Prostate gland (tissue), 2 donors: Measurements from ENCODE around the gene GPR26. TPM values are rescaled to one million over a fixed set of nuclear protein-coding genes. Genes with fewer than 3 reads are reported as not detected.

Experiments used
- DNase-seq: peaks from one replicate; pipeline ENCODE4 v3.0.0-alpha.2; 2019; ENCODE audit warnings: low spot score
- H3K27ac ChIP-seq, 2 donors: fragments of 200-600 bp; sonication (generic); 2 replicates each; pipeline ENCODE4 v1.5.1; 2017 to 2019
- H3K27me3 ChIP-seq: fragments of 200-600 bp; sonication (generic); replicated peaks from 2 replicates; pipeline ENCODE4 v1.5.1; 2019; ENCODE audit not compliant: insufficient read depth
- H3K36me3 ChIP-seq, 2 donors: fragments of 200-600 bp; sonication (generic); 1 replicate in 1 of 2; 2 replicates in 1 of 2; pipeline versions ENCODE4 v1.5.1 to v1.8.1; 2017 to 2019
- H3K4me1 ChIP-seq: fragments of 200-600 bp; sonication (generic); replicated peaks from 2 replicates; pipeline ENCODE4 v1.5.1; 2019
- H3K4me3 ChIP-seq, 2 donors: fragments of 200-600 bp; sonication (generic); 2 replicates each; pipeline ENCODE4 v1.5.1; 2017 to 2019
- H3K9me3 ChIP-seq: fragments of 200-600 bp; sonication (generic); 2 replicates; pipeline ENCODE4 v1.5.1; 2017
- CTCF ChIP-seq, 4 experiments: fragments of 200-600 bp in 2 of 4; fragments of 450-650 bp in 2 of 4; sonication (generic) in 2 of 4; IDR thresholded peaks; 1 replicate in 3 of 4; 2 replicates in 1 of 4; pipeline ENCODE4 v1.5.1; 2016 to 2019; ENCODE audit warnings: antibody characterized with exemption in 4 of 4, mild to moderate bottlenecking in 2 of 4, moderate library complexity in 2 of 4
- POLR2A ChIP-seq: fragments of 450-650 bp; IDR thresholded peaks from one replicate; pipeline ENCODE4 v1.6.1; 2016; ENCODE audit warnings: antibody characterized with exemption, mild to moderate bottlenecking
- POLR2AphosphoS5 ChIP-seq: sonication (generic); formaldehyde crosslinking; IDR thresholded peaks from one replicate; pipeline ENCODE4 v1.6.1; 2017; ENCODE audit warnings: antibody characterized with exemption
- WGBS: methylation state at CpG from one replicate; pipeline ENCODE4 v1.1.5; 2018; 5-methylcytosine and 5-hydroxymethylcytosine counted together
- intact Hi-C: fragments of 100-400 bp; cut with DNase I; formaldehyde crosslinking; loops from one replicate; pipeline ENCODE4 v1.14.2; 2022
- total RNA-seq, 2 donors: library from RNA; depleted of rRNA; stranded (reverse); fragments of >200 nt; gene quantifications; one replicate each; pipeline ENCODE4 v1.1.0, GENCODE V29; 2016

The GPR26 gene
- total RNA-seq, 2 donors from 2014 or later: 0.23 TPM; not detected in 1

DNA sequence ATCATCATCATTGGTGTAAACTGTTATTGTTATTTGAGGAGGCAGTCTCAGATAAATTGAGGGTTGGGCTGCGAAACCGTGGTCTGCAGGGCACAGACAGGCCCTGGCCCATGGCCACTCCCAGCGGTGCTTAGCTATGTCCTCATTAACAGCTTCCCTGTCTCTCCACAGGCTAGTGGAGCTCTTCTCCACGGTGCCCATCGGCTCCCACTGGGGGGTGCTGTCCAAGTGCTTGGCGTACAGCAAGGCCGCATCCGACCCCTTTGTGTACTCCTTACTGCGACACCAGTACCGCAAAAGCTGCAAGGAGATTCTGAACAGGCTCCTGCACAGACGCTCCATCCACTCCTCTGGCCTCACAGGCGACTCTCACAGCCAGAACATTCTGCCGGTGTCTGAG, 21.6 kb downstream of the GPR26 start:
- H3K27ac ChIP-seq: no peak overlapping the region
- no peaks in the 10 kb centered on the region for H3K4me1 ChIP-seq
- no peaks in the 10 kb centered on the region for H3K36me3 ChIP-seq
- no peaks in the 10 kb centered on the region for H3K27me3 ChIP-seq
- WGBS: 40% methylated on average over 13 of the region's 13 CpGs
- H3K4me3 ChIP-seq: no peak overlapping the region
- no peaks in the 10 kb centered on the region for H3K9me3 ChIP-seq
- intact Hi-C loops: no loop called here
- TF ChIP-seq POLR2AphosphoS5 (no peak), POLR2A (no peak), CTCF (IDR thresholded peaks at IDR 0.05) (no peak)
- no peak for DNase-seq

DNA sequence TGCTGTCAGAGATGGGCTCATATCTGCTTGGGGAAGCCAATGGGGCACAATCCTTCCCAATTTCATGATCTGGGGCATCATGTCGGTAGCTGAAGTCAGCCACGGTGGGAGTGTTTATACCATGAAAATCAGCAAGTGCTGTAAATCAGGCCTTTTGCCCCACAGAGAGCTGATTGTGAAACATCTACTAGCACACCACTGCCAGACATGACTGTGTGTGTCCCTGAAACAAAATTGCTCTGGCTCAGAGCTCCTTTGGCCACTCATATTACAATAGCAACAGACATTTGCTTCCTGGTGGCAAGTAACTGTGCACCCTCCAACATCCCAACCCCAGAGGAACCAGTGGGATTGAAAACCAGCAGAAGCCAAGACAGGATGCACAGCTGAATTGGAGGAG, 23.7 kb downstream of the GPR26 start:
- DNase-seq: no peak
- H3K27ac ChIP-seq: no peak overlapping the region
- no peaks in the 10 kb centered on the region for H3K4me1 ChIP-seq
- no peaks in the 10 kb centered on the region for H3K27me3 ChIP-seq
- 85% methylated on average over 2 of the region's 2 CpGs for WGBS
- intact Hi-C loops: no loop called here
- no peaks in the 10 kb centered on the region for H3K9me3 ChIP-seq
- no peak for TF ChIP-seq POLR2A
- TF ChIP-seq POLR2AphosphoS5: no peak
- TF ChIP-seq CTCF (IDR thresholded peaks at IDR 0.05): no peak
- H3K36me3 ChIP-seq: no peaks in the 10 kb centered on the region
- no peak overlapping the region for H3K4me3 ChIP-seq

DNA sequence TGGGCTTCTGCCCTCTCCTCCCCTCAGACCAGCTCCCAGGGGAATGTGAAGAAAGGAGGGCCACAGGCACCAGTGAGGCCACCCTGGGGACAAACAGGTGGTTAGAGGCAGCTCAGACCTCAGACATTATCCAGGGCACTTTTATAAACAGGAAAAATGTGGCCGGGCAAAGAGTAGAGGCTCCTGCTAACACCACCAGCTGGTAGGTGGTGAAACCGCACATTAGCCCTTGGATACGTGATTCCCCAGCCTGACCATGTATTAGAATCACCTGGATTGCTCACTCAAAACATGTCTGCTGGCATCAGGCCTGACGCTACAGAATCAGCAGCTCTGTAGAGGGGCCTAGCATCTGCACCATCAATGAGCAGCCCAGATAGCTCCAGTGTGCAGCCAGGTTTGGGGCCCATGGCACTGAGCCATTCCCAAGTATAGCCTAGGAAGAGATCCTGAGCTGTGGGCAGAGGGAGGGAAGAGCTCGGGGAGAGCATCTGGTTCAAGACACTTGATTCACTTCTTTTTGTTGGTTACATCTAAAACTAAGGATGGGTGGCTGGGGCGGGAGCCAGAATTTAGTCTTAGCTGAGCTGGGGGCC, 37.1 kb downstream of the GPR26 start:
- no peaks in the 10 kb centered on the region for H3K4me1 ChIP-seq
- intact Hi-C loops: no loop called here
- DNase-seq: no peak

DNA sequence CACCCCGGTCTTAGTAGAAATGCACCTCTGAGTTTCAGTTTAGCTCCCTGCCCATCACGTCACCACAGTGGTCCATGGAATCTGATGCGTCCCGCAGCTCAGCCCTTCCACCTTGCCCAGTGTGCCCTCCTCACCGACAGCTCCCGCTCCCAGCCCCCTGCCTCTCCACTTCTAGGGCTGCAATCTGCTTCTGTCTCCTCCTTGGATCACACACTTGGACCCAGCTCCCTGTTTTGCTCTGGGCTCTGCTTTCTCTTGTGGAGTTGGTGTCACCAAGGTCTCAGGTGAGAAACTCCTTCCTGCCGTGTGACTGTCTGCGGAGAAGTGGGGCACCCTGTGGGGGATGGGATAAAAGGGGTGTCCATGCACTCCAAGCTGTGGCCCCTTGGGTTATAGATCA, 37.9 kb downstream of the GPR26 start:
- no peak overlapping the region for H3K4me3 ChIP-seq
- no peaks in the 10 kb centered on the region for H3K36me3 ChIP-seq
- DNase-seq: no peak
- no peak for TF ChIP-seq POLR2A
- TF ChIP-seq POLR2AphosphoS5: no peak
- no peak for TF ChIP-seq CTCF (IDR thresholded peaks at IDR 0.05)
- no peaks in the 10 kb centered on the region for H3K9me3 ChIP-seq
- no peak overlapping the region for H3K27ac ChIP-seq
- peaks cover 7% of the 10 kb centered on the region for H3K27me3 ChIP-seq
- no peaks in the 10 kb centered on the region for H3K4me1 ChIP-seq
- intact Hi-C loops: no loop called here
- 91% methylated on average over 8 of the region's 8 CpGs for WGBS

More for the DNA sequence above, 37.1 kb downstream of the GPR26 start:
- no peaks in the 10 kb centered on the region for H3K36me3 ChIP-seq
- no peak overlapping the region for H3K27ac ChIP-seq
- peaks cover 7% of the 10 kb centered on the region for H3K27me3 ChIP-seq
- H3K4me3 ChIP-seq: no peak overlapping the region
- no peaks in the 10 kb centered on the region for H3K9me3 ChIP-seq
- TF ChIP-seq CTCF (IDR thresholded peaks at IDR 0.05) (no peak), POLR2A (no peak), POLR2AphosphoS5 (no peak)
- 82% methylated on average over 6 of the region's 6 CpGs for WGBS

GRCh38 chr10:123704812-123705211, 38.7 kb downstream of the GPR26 start:
- Histone ChIP-seq H3K4me1 (no peaks in the 10 kb centered on the region), H3K27ac (no peak overlapping the region), H3K27me3 (peaks cover 7% of the 10 kb centered on the region), H3K4me3 (no peak overlapping the region), H3K9me3 (no peaks in the 10 kb centered on the region), H3K36me3 (no peaks in the 10 kb centered on the region)
- intact Hi-C loops: no loop called here
- no peak for TF ChIP-seq POLR2A
- no peak for TF ChIP-seq CTCF (IDR thresholded peaks at IDR 0.05)
- DNase-seq: no peak
- 13% methylated on average over 6 of the region's 6 CpGs for WGBS
